CD14-positive monocyte (primary cell): ENCODE data around the gene NKD2. TPM values are rescaled to one million over a fixed set of nuclear protein-coding genes. Genes with fewer than 3 reads are reported as not detected.

Source experiments
- DNase-seq, 3 donors: peaks; one replicate each; pipeline ENCODE4 v3.0.0-alpha.2; 2011 to 2022
- H2AFZ ChIP-seq: 2 replicates; pipeline ENCODE4 v1.6.0; 2012; ENCODE audit warnings: mild to moderate bottlenecking, low read depth, low read length, inconsistent platforms; ENCODE audit not compliant: insufficient read depth, poor library complexity, severe bottlenecking
- H3K27ac ChIP-seq, 2 donors: 1 replicate in 1 of 2; 2 replicates in 1 of 2; pipeline ENCODE4 v1.5.1; 2012 to 2013; ENCODE audit warnings: low read length in 2 of 2, control low read depth in 1 of 2, inconsistent platforms in 1 of 2, low read depth in 1 of 2, mild to moderate bottlenecking in 1 of 2
- H3K27me3 ChIP-seq, 2 donors: one replicate each; pipeline versions ENCODE4 v1.6.0 to v1.6.1; 2011 to 2013; ENCODE audit warnings: low read length in 2 of 2; ENCODE audit not compliant: control insufficient read depth in 2 of 2, insufficient read depth in 2 of 2
- H3K36me3 ChIP-seq, 2 donors: replicated peaks in 1 of 2; 1 replicate in 1 of 2; 2 replicates in 1 of 2; pipeline versions ENCODE4 v1.5.1 to v1.6.1; 2012 to 2013; ENCODE audit warnings: low read length in 2 of 2, control low read depth in 1 of 2, inconsistent platforms in 1 of 2, mild to moderate bottlenecking in 1 of 2; ENCODE audit not compliant: insufficient read depth in 2 of 2, control insufficient read depth in 1 of 2
- H3K4me1 ChIP-seq, 2 donors: 1 replicate in 1 of 2; 2 replicates in 1 of 2; pipeline versions ENCODE4 v1.5.1 to v1.6.1; 2012 to 2013; ENCODE audit warnings: low read length in 2 of 2, control low read depth in 1 of 2, inconsistent platforms in 1 of 2, mild to moderate bottlenecking in 1 of 2, moderate library complexity in 1 of 2; ENCODE audit not compliant: insufficient read depth in 2 of 2, control insufficient read depth in 1 of 2
- H3K4me2 ChIP-seq: replicated peaks from 2 replicates; pipeline ENCODE3; 2012; ENCODE audit warnings: low read length, moderate library complexity, mild to moderate bottlenecking; ENCODE audit not compliant: poor library complexity, severe bottlenecking; ENCODE audit errors: extremely low read depth
- H3K4me3 ChIP-seq, 3 experiments: fragments of 200-600 bp in 1 of 3; sonication (generic) in 1 of 3; replicated peaks in 1 of 3; 1 replicate in 2 of 3; 2 replicates in 1 of 3; pipeline ENCODE4 v1.5.1; 2011 to 2013; ENCODE audit warnings: low read length in 3 of 3, mild to moderate bottlenecking in 3 of 3, control low read depth in 2 of 3, low read depth in 2 of 3, inconsistent platforms in 1 of 3, moderate library complexity in 1 of 3
- H3K79me2 ChIP-seq: 2 replicates; pipeline ENCODE4 v1.6.0; 2012; ENCODE audit warnings: mild to moderate bottlenecking, control low read depth, inconsistent platforms, low read length, moderate library complexity; ENCODE audit not compliant: insufficient read depth
- H3K9ac ChIP-seq: 2 replicates; pipeline ENCODE4 v1.6.0; 2017; ENCODE audit warnings: low read length, mild to moderate bottlenecking; ENCODE audit not compliant: insufficient read depth, poor library complexity, severe bottlenecking
- H3K9me3 ChIP-seq, 2 donors: replicated peaks in 1 of 2; 1 replicate in 1 of 2; 2 replicates in 1 of 2; pipeline versions ENCODE4 v1.5.1 to v1.6.1; 2012 to 2013; ENCODE audit warnings: low read length in 2 of 2, control low read depth in 1 of 2; ENCODE audit not compliant: control insufficient read depth in 1 of 2, insufficient read depth in 1 of 2
- H4K20me1 ChIP-seq: 2 replicates; pipeline ENCODE4 v1.6.0; 2012; ENCODE audit warnings: mild to moderate bottlenecking, low read length, control low read depth, moderate library complexity; ENCODE audit not compliant: insufficient read depth
- H3K27ac Mint-ChIP-seq, 7 donors: one replicate each; pipeline ENCODE4 v1.8.0; 2020; ENCODE audit warnings: mild to moderate bottlenecking in 7 of 7, mixed read lengths in 7 of 7, moderate library complexity in 6 of 7, inconsistent platforms in 2 of 7
- H3K27me3 Mint-ChIP-seq, 3 donors: one replicate each; pipeline ENCODE4 v1.8.0; 2021 to 2022; ENCODE audit warnings: low read depth in 3 of 3, mild to moderate bottlenecking in 3 of 3, mixed read lengths in 3 of 3, moderate library complexity in 3 of 3, inconsistent platforms in 1 of 3
- H3K36me3 Mint-ChIP-seq, 2 donors: one replicate each; pipeline ENCODE4 v1.8.0; 2020; ENCODE audit warnings: mixed read lengths in 2 of 2, inconsistent platforms in 1 of 2, mild to moderate bottlenecking in 1 of 2
- H3K4me1 Mint-ChIP-seq: one replicate; pipeline ENCODE4 v1.8.0; 2020; ENCODE audit warnings: mild to moderate bottlenecking, mixed read lengths
- H3K4me3 Mint-ChIP-seq, 2 donors: one replicate each; pipeline ENCODE4 v1.8.0; 2020; ENCODE audit warnings: mild to moderate bottlenecking in 2 of 2, mixed read lengths in 2 of 2, moderate library complexity in 1 of 2
- H3K9me3 Mint-ChIP-seq, 7 donors: one replicate each; pipeline ENCODE4 v1.8.0; 2020 to 2022; ENCODE audit warnings: mixed read lengths in 7 of 7, mild to moderate bottlenecking in 6 of 7, moderate library complexity in 6 of 7, inconsistent platforms in 2 of 7
- WGBS: methylation state at CpG from one replicate; pipeline ENCODE4 v1.1.5; 2013; ENCODE audit warnings: missing lambda C conversion rate; ENCODE audit not compliant: insufficient coverage; 5-methylcytosine and 5-hydroxymethylcytosine counted together
- intact Hi-C, 2 donors: fragments of 100-400 bp; cut with micrococcal nuclease; formaldehyde crosslinking; loops; one replicate each; pipeline versions ENCODE4 v1.15.0 to v1.15.1; 2023
- polyA plus RNA-seq, 3 donors: library from polyadenylated mRNA; depleted of rRNA in 1 of 3; unstranded in 2 of 3; stranded (reverse) in 1 of 3; fragments of 300-500 nt in 2 of 3; fragments of >200 nt in 1 of 3; fragmentation: Illumina TruSeq in 2 of 3; gene quantifications; 1 replicate in 2 of 3; 2 replicates in 1 of 3; pipeline ENCODE4 v1.2.3, GENCODE V29; 2012 to 2021
- TF ChIP-seq, protein P1 (sequence below): fragments of 200-600 bp; IDR thresholded peaks from one replicate; pipeline ENCODE4 v1.8.0; 2022; ENCODE audit warnings: antibody characterized with exemption, mild to moderate bottlenecking

The NKD2 gene
- polyA plus RNA-seq, 3 donors = not detected

DNA sequence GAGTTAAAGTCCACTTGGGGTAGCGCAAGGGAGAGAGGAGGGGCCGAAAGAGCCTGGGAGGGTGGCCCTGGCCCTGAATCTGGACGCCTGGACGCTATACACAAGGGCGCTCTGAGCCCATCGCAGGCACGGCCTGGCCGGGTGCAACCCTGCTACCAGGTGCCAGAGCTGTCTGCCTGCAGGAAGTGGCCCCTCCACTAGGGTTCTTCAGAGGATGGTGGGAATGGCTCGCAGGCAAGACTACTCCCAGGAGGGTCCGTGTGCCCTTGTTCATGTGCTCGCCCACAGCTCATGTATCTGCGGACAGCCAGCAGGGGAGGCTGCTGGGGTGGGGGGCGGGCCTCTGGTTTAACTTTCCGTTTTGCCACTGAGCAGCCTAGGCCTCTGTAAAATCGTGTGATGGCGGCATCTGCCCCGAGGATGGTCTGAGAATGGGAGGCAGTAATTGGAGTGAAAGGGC is 1.4 kb upstream of the NKD2 start:
- no peak overlapping the region for H3K9ac ChIP-seq
- H2AFZ ChIP-seq = no peak overlapping the region
- Mint-ChIP-seq H3K4me1 (peaks cover 2% of the 10 kb centered on the region), H3K27ac (no peak overlapping the region), H3K27me3 (peaks cover 61 to 86% (median 74%) of the 10 kb centered on the region in 3 donors), H3K4me3 (peak overlapping the region in 1 of 2 donors; percentile 53), H3K9me3 (peaks cover 0 to 17% (median 4%) of the 10 kb centered on the region in 7 donors), H3K36me3 (no peaks in the 10 kb centered on the region)
- no peaks in the 10 kb centered on the region for H3K36me3 ChIP-seq
- no peak overlapping the region for H3K4me3 ChIP-seq
- WGBS = 82% methylated on average over 13 of the region's 17 CpGs
- intact Hi-C loops = no loop called here
- DNase-seq = no peak
- H3K9me3 ChIP-seq = no peaks in the 10 kb centered on the region
- H4K20me1 ChIP-seq = no peaks in the 10 kb centered on the region
- H3K27ac ChIP-seq = no peak overlapping the region
- peaks cover 13 to 75% of the 10 kb centered on the region in 2 donors for H3K27me3 ChIP-seq
- H3K4me2 ChIP-seq = no peak overlapping the region
- H3K79me2 ChIP-seq = no peaks in the 10 kb centered on the region
- TF ChIP-seq, protein P1, sequence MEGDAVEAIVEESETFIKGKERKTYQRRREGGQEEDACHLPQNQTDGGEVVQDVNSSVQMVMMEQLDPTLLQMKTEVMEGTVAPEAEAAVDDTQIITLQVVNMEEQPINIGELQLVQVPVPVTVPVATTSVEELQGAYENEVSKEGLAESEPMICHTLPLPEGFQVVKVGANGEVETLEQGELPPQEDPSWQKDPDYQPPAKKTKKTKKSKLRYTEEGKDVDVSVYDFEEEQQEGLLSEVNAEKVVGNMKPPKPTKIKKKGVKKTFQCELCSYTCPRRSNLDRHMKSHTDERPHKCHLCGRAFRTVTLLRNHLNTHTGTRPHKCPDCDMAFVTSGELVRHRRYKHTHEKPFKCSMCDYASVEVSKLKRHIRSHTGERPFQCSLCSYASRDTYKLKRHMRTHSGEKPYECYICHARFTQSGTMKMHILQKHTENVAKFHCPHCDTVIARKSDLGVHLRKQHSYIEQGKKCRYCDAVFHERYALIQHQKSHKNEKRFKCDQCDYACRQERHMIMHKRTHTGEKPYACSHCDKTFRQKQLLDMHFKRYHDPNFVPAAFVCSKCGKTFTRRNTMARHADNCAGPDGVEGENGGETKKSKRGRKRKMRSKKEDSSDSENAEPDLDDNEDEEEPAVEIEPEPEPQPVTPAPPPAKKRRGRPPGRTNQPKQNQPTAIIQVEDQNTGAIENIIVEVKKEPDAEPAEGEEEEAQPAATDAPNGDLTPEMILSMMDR = no peak
- peaks cover 0 to 4% of the 10 kb centered on the region in 2 donors for H3K4me1 ChIP-seq

DNA sequence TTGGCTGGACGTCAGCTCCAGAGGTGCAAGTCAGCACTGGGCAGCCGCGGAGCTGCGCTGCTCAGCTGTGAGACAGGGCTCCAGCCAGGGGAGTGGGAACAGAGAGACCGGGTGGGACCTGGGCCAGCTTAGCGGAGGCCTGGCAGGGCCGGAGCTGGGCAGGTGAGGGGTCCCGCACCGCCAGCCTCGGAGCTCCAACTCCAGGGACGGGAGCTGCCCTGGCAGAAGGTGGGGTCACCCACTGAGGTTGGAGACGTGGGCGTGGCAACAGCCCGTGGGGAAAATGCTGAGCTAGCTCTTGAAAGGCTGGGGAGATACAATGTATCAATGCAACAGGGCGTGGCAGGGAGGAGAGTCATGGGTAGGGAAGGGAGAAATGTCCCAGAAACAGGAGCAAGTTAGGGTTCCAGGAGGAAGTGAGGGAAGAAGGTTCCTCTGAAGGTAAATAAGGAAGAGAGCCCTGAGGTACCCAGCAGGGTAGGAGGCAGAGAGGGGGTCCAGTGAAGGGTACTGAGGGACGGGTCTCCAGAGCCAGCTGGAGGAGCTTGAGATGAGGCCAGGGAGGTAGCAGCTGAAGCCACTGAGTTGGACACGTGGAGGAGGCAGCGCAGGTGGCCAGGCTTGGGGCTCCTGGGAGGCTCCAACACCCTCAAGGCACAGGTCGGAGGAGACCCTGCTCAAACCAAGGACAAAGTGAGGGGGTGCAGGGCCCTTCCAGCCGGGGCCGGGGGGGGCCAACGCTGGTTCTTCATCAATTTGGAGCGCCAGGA is 736 bp upstream of the NKD2 start:
- DNase-seq = no peak
- intact Hi-C loops = no loop called here
- TF ChIP-seq, protein P1 = no peak
- H3K79me2 ChIP-seq = no peaks in the 10 kb centered on the region
- H3K4me2 ChIP-seq = no peak overlapping the region
- 66% methylated on average over 21 of the region's 23 CpGs for WGBS
- H3K9ac ChIP-seq = no peak overlapping the region
- peaks cover 59 to 85% (median 72%) of the 10 kb centered on the region in 3 donors for H3K27me3 Mint-ChIP-seq
- H3K9me3 Mint-ChIP-seq = peaks cover 0 to 17% (median 4%) of the 10 kb centered on the region in 7 donors
- no peak overlapping the region for H3K27ac Mint-ChIP-seq
- no peaks in the 10 kb centered on the region for H3K9me3 ChIP-seq
- peak overlapping the region in 1 of 2 donors; percentile 85 for H3K4me3 Mint-ChIP-seq
- peaks cover 13 to 74% of the 10 kb centered on the region in 2 donors for H3K27me3 ChIP-seq
- H4K20me1 ChIP-seq = no peaks in the 10 kb centered on the region
- H3K36me3 ChIP-seq = no peaks in the 10 kb centered on the region
- H3K36me3 Mint-ChIP-seq = no peaks in the 10 kb centered on the region
- H3K4me1 ChIP-seq = peaks cover 0 to 4% of the 10 kb centered on the region in 2 donors
- peaks cover 2% of the 10 kb centered on the region for H3K4me1 Mint-ChIP-seq
- no peak overlapping the region for H2AFZ ChIP-seq
- H3K27ac ChIP-seq = no peak overlapping the region
- H3K4me3 ChIP-seq = no peak overlapping the region
